C1 segment of cervical spinal cord (tissue), 14 donors: Measurements from ENCODE around the gene YWHAG.
"Not testable (repeated sequence)": the region's sequence is repeated elsewhere in the genome, so short reads cannot be mapped to it uniquely, and the experiment has no call there.

ENCODE experiments used
- DNase-seq, 14 donors: peaks; one replicate each; lab custom pipeline; 2025; lab: John Stamatoyannopoulos, UW

YWHAG gene

GRCh38 chr7:76380623-76380966 is 21.8 kb upstream of the YWHAG start:
- peak in 1 of 14 donors; percentile 42 for DNase-seq

GRCh38 chr7:76377186-76377918 is 18.6 kb upstream of the YWHAG start:
- no peak for DNase-seq

- DNase-seq: no peak
Observed at GRCh38 chr7:76375251-76375650, 16.5 kb upstream of the YWHAG start.

- no peak for DNase-seq
Observed at GRCh38 chr7:76372984-76373833, 14.4 kb upstream of the YWHAG start.

GRCh38 chr7:76371396-76371795 is 12.6 kb upstream of the YWHAG start:
- no peak for DNase-seq

GRCh38 chr7:76369018-76369417 is 10.2 kb upstream of the YWHAG start:
- no peak for DNase-seq

GRCh38 chr7:76368190-76368589 is 9.4 kb upstream of the YWHAG start:
- DNase-seq: no peak

GRCh38 chr7:76364198-76364584 is 5.4 kb upstream of the YWHAG start:
- DNase-seq: no peak

- not testable (repeated sequence) for DNase-seq
Observed at GRCh38 chr7:76363754-76364153, 5.0 kb upstream of the YWHAG start.

GRCh38 chr7:76359978-76360638 is 1.3 kb upstream of the YWHAG start:
- DNase-seq: no peak

- DNase-seq: peak; percentile 92 to 100 (median 99)
Observed at GRCh38 chr7:76359111-76359977, 553 bp upstream of the YWHAG start.

- DNase-seq: peak in 13 of 14 donors; percentile 28 to 81 (median 67)
Observed at GRCh38 chr7:76358011-76358480, 745 bp downstream of the YWHAG start.

- peak in 1 of 14 donors; percentile 30 for DNase-seq
Observed at GRCh38 chr7:76357475-76358010, 1.2 kb downstream of the YWHAG start.

- DNase-seq: no peak
Observed at GRCh38 chr7:76356823-76357222, 2.0 kb downstream of the YWHAG start.

GRCh38 chr7:76356115-76356514 is 2.7 kb downstream of the YWHAG start:
- DNase-seq: no peak

- DNase-seq: peak in 2 of 14 donors; percentile 9 to 27
Observed at GRCh38 chr7:76354981-76355730, 3.6 kb downstream of the YWHAG start.

GRCh38 chr7:76354516-76354915 is 4.3 kb downstream of the YWHAG start:
- DNase-seq: no peak

- DNase-seq: no peak
Observed at GRCh38 chr7:76353744-76354143, 5.0 kb downstream of the YWHAG start.

- no peak for DNase-seq
Observed at GRCh38 chr7:76352193-76352592, 6.6 kb downstream of the YWHAG start.

- DNase-seq: no peak
Observed at GRCh38 chr7:76351372-76351771, 7.4 kb downstream of the YWHAG start.
